NB4 (cell line): ENCODE data around the gene CUEDC1.

Experiments
- DNase-seq: peaks from one replicate; pipeline ENCODE4 v3.0.0; 2010; ENCODE audit warnings: low read depth
- H3K4me3 ChIP-seq: one replicate; pipeline ENCODE4 v1.5.1; 2011; ENCODE audit warnings: mild to moderate bottlenecking, low read depth, low read length, moderate library complexity
- MYC ChIP-seq: IDR thresholded peaks from 2 replicates; pipeline ENCODE4 v1.6.1; 2011; ENCODE audit warnings: low read depth, low read length
- POLR2A ChIP-seq: IDR thresholded peaks from 2 replicates; pipeline ENCODE4 v1.6.1; 2011; ENCODE audit warnings: mild to moderate bottlenecking; ENCODE audit not compliant: insufficient read length; ENCODE audit errors: extremely low read depth
- TF ChIP-seq, protein P1 (sequence below): IDR thresholded peaks from one replicate; pipeline ENCODE4 v1.5.1; 2012; ENCODE audit warnings: low read depth, low read length
- TF ChIP-seq, protein P2 (sequence below): IDR thresholded peaks from 2 replicates; pipeline ENCODE4 v1.6.1; 2011; ENCODE audit warnings: low read depth, low read length

The CUEDC1 gene

GRCh38 chr17:57874058-57874419 is 81.2 kb downstream of the CUEDC1 start:
- no peak overlapping the region for H3K4me3 ChIP-seq
- no peak for DNase-seq
- TF ChIP-seq, protein P1, sequence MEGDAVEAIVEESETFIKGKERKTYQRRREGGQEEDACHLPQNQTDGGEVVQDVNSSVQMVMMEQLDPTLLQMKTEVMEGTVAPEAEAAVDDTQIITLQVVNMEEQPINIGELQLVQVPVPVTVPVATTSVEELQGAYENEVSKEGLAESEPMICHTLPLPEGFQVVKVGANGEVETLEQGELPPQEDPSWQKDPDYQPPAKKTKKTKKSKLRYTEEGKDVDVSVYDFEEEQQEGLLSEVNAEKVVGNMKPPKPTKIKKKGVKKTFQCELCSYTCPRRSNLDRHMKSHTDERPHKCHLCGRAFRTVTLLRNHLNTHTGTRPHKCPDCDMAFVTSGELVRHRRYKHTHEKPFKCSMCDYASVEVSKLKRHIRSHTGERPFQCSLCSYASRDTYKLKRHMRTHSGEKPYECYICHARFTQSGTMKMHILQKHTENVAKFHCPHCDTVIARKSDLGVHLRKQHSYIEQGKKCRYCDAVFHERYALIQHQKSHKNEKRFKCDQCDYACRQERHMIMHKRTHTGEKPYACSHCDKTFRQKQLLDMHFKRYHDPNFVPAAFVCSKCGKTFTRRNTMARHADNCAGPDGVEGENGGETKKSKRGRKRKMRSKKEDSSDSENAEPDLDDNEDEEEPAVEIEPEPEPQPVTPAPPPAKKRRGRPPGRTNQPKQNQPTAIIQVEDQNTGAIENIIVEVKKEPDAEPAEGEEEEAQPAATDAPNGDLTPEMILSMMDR = no peak
- TF ChIP-seq MYC = no peak
- no peak for TF ChIP-seq POLR2A
- TF ChIP-seq, protein P2, sequence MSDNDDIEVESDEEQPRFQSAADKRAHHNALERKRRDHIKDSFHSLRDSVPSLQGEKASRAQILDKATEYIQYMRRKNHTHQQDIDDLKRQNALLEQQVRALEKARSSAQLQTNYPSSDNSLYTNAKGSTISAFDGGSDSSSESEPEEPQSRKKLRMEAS = no peak

GRCh38 chr17:57873261-57874057 is 81.8 kb downstream of the CUEDC1 start:
- no peak for DNase-seq
- H3K4me3 ChIP-seq = no peak overlapping the region
- no peak for TF ChIP-seq POLR2A
- TF ChIP-seq, protein P1 = no peak
- no peak for TF ChIP-seq MYC
- TF ChIP-seq, protein P2 = no peak

DNA sequence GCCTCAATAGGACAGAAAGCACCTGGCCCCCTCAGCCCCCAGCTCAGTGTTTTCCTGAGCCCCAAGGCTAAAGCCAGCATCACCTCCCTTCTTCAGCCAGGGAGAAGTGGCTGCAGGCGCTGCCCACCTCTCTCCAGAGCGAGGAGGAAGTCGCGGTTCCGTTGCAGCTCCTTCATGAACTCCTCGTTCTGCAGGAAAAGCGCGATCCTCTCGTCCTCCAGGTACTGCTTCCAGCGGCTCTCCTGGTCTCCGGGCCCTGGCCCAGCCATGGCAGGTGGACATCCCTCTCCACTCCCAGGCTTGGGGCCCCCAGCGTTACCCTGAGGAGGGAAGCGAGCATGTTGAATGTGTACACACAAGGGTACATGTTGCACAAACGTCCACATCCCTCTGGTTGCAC is 82.7 kb downstream of the CUEDC1 start:
- TF ChIP-seq, protein P2 = no peak
- TF ChIP-seq, protein P1 = no peak
- TF ChIP-seq POLR2A = no peak
- no peak for TF ChIP-seq MYC
- peak; percentile 54 for DNase-seq
- H3K4me3 ChIP-seq = no peak overlapping the region

DNA sequence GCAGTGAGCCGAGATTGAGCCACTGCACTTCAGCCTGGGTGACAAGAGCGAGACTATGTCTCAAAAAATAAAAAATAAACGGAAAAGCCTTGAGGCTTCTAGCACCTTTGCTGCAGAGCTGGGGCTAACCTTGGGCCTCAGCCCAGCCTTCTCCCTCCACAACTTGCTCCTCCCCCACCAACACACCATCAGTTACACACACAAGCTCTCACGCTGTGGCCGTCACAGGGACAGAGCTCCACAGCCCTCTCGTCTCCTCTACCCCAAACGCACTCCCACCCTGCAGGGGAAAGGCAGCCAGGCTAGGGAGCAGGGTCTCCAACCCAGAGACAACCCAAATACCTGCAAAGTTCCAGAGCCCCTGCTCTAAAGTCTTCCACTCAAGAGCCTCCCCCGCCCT is 83.3 kb downstream of the CUEDC1 start:
- H3K4me3 ChIP-seq = no peak overlapping the region
- DNase-seq = no peak
- TF ChIP-seq, protein P1 = no peak
- TF ChIP-seq POLR2A = no peak
- TF ChIP-seq, protein P2 = no peak
- no peak for TF ChIP-seq MYC

- H3K4me3 ChIP-seq = no peak overlapping the region
- DNase-seq = no peak
- TF ChIP-seq, protein P1 = no peak
- TF ChIP-seq POLR2A (no peak), MYC (no peak)
- TF ChIP-seq, protein P2 = no peak
Observed at GRCh38 chr17:57871155-57871554, 84.1 kb downstream of the CUEDC1 start.

DNA sequence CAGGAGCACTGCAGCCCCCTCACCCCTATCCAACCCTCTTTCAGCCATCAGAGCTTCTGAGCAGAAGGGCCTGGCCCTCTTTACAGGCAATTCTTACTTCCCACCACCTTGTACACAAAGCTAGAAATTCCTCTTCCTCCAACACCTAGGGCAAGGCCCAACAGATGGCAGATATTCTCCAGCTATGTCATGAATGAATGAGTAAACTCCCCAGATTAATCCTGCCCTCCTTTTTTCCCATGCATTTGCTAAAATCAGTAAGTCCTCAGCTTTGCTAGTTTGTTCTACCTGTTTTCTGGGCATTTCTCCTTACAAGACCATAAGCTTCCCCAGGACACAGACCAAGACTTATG is 85.0 kb downstream of the CUEDC1 start:
- no peak for DNase-seq
- H3K4me3 ChIP-seq = no peak overlapping the region
- TF ChIP-seq, protein P2 = no peak
- TF ChIP-seq POLR2A = no peak
- TF ChIP-seq, protein P1 = no peak
- TF ChIP-seq MYC = no peak
